Ovary (tissue), 3 donors: ENCODE measurements around the gene FRMD5.

ENCODE experiments used
- CTCF ChIP-seq, 3 donors: fragments of 450-650 bp in 2 of 3; fragments of 200-600 bp in 1 of 3; IDR thresholded peaks; one replicate each; pipeline versions ENCODE4 v1.5.1 to v1.8.0; 2016 to 2022; ENCODE audit warnings: antibody characterized with exemption in 3 of 3, mild to moderate bottlenecking in 1 of 3
- EP300 ChIP-seq: sonication (generic); formaldehyde crosslinking; IDR thresholded peaks from one replicate; pipeline ENCODE4 v1.6.1; 2017; ENCODE audit warnings: antibody characterized with exemption
- POLR2A ChIP-seq: fragments of 450-650 bp; IDR thresholded peaks from one replicate; pipeline ENCODE4 v1.6.1; 2017; ENCODE audit warnings: antibody characterized with exemption, mild to moderate bottlenecking, moderate library complexity
- donor health status: DM: no; HTN: no; CAD: no.

- TF ChIP-seq CTCF (IDR thresholded peaks at IDR 0.05) = no peak
- TF ChIP-seq EP300 = no peak
- TF ChIP-seq POLR2A = no peak
These were observed 296.2 kb downstream of the FRMD5 start for GRCh38 chr15:43898891-43899290.
